Peyer's patch (tissue), 4 donors: ENCODE data around the gene ADGRG1. TPM values are rescaled to one million over a fixed set of nuclear protein-coding genes. Genes with fewer than 3 reads are reported as not detected.
A peak's percentile ranks its signal among the peaks of the same experiment; 100 is the strongest.

Source experiments
- DNase-seq, 3 donors: peaks; one replicate each; pipeline ENCODE4 v3.0.0-alpha.2; 2017 to 2019
- H3K27ac ChIP-seq, 4 donors: fragments of 200-600 bp; sonication (generic); one replicate each; pipeline ENCODE4 v1.5.1; 2016 to 2019
- H3K27me3 ChIP-seq, 2 donors: fragments of 200-600 bp; sonication (generic); one replicate each; pipeline ENCODE4 v1.5.1; 2019
- H3K36me3 ChIP-seq, 3 donors: fragments of 200-600 bp; sonication (generic); one replicate each; pipeline ENCODE4 v1.5.1; 2016 to 2019
- H3K4me1 ChIP-seq, 4 donors: fragments of 200-600 bp; sonication (generic); one replicate each; pipeline ENCODE4 v1.5.1; 2016 to 2019
- H3K4me3 ChIP-seq, 4 donors: fragments of 200-600 bp; sonication (generic); 1 replicate in 3 of 4; 2 replicates in 1 of 4; pipeline ENCODE4 v1.5.1; 2016 to 2019; ENCODE audit warnings: mild to moderate bottlenecking in 1 of 4
- H3K9me3 ChIP-seq, 4 donors: fragments of 200-600 bp; sonication (generic); one replicate each; pipeline ENCODE4 v1.5.1; 2016 to 2019; ENCODE audit warnings: mild to moderate bottlenecking in 1 of 4
- POLR2A ChIP-seq, 2 donors: fragments of 450-650 bp; IDR thresholded peaks; one replicate each; pipeline ENCODE4 v1.5.1; 2017; ENCODE audit warnings: antibody characterized with exemption in 2 of 2, mild to moderate bottlenecking in 2 of 2, moderate library complexity in 2 of 2
- total RNA-seq, 4 donors: library from RNA; depleted of rRNA; stranded (reverse); fragments of >200 nt; gene quantifications; one replicate each; pipeline ENCODE4 v1.1.0, GENCODE V29; 2016
- TF ChIP-seq, protein P1 (sequence below), 6 experiments: fragments of 450-650 bp in 4 of 6; fragments of 200-600 bp in 2 of 6; sonication (generic) in 1 of 6; IDR thresholded peaks; one replicate each; pipeline ENCODE4 v1.5.1; 2017 to 2019; ENCODE audit warnings: antibody characterized with exemption in 6 of 6, mild to moderate bottlenecking in 3 of 6, moderate library complexity in 1 of 6

ADGRG1 gene
- total RNA-seq, 4 donors from 2014 or later = 12.8 to 50.3 (median 34.7) TPM

- Histone ChIP-seq H3K27ac (peak overlapping the region in 2 of 4 donors; percentile 54 to 59), H3K4me1 (peaks cover 0 to 5% (median 3%) of the 10 kb centered on the region in 4 donors)
Measured at GRCh38 chr16:57646388-57647039, 18.1 kb downstream of the ADGRG1 start.

GRCh38 chr16:57647136-57647875 is 18.9 kb downstream of the ADGRG1 start:
- peaks cover 0 to 5% (median 3%) of the 10 kb centered on the region in 4 donors for H3K4me1 ChIP-seq
- peak overlapping the region in 3 of 4 donors; percentile 42 to 59 (median 54) for H3K27ac ChIP-seq
- no peak for DNase-seq
- H3K9me3 ChIP-seq = no peaks in the 10 kb centered on the region
- no peaks in the 10 kb centered on the region for H3K27me3 ChIP-seq
- no peak overlapping the region for H3K4me3 ChIP-seq
- TF ChIP-seq POLR2A (IDR thresholded peaks at IDR 0.05) = no peak
- TF ChIP-seq, protein P1, sequence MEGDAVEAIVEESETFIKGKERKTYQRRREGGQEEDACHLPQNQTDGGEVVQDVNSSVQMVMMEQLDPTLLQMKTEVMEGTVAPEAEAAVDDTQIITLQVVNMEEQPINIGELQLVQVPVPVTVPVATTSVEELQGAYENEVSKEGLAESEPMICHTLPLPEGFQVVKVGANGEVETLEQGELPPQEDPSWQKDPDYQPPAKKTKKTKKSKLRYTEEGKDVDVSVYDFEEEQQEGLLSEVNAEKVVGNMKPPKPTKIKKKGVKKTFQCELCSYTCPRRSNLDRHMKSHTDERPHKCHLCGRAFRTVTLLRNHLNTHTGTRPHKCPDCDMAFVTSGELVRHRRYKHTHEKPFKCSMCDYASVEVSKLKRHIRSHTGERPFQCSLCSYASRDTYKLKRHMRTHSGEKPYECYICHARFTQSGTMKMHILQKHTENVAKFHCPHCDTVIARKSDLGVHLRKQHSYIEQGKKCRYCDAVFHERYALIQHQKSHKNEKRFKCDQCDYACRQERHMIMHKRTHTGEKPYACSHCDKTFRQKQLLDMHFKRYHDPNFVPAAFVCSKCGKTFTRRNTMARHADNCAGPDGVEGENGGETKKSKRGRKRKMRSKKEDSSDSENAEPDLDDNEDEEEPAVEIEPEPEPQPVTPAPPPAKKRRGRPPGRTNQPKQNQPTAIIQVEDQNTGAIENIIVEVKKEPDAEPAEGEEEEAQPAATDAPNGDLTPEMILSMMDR (IDR thresholded peaks at IDR 0.05) = no peak
- peaks cover 0 to 4% (median 0%) of the 10 kb centered on the region in 3 donors for H3K36me3 ChIP-seq

More at GRCh38 chr16:57646388-57647039, 18.1 kb downstream of the ADGRG1 start:
- no peaks in the 10 kb centered on the region for H3K9me3 ChIP-seq
- DNase-seq = no peak
- no peak overlapping the region for H3K4me3 ChIP-seq
- no peak for TF ChIP-seq POLR2A (IDR thresholded peaks at IDR 0.05)
- TF ChIP-seq, protein P1 (IDR thresholded peaks at IDR 0.05) = no peak
- H3K27me3 ChIP-seq = no peaks in the 10 kb centered on the region
- peaks cover 0 to 3% (median 0%) of the 10 kb centered on the region in 3 donors for H3K36me3 ChIP-seq

DNA sequence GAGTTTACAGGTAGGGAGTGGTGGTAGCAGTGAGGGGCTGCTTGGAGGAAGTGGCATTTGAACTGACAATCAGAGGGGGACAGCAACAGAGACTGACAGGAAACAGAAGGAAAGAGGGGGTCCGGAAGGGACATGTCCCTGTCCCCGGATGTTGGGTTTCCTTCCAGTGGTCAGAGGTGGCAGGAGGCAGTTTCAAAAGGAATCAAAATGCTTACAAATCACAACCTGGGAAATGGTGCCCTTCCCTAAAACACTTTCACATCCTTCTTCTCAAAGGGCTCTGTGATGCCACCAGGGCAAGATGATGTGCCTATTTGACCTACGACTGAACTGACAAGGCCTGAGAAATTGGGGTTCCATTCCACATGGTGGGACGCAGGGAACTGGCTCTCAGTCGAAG is 19.7 kb downstream of the ADGRG1 start:
- Histone ChIP-seq H3K4me1 (peaks cover 0 to 4% (median 3%) of the 10 kb centered on the region in 4 donors), H3K27me3 (no peaks in the 10 kb centered on the region), H3K9me3 (no peaks in the 10 kb centered on the region), H3K4me3 (no peak overlapping the region), H3K27ac (peak overlapping the region in 3 of 4 donors; percentile 15 to 59 (median 42)), H3K36me3 (peaks cover 0 to 9% (median 0%) of the 10 kb centered on the region in 3 donors)
- no peak for TF ChIP-seq POLR2A (IDR thresholded peaks at IDR 0.05)
- TF ChIP-seq, protein P1 (IDR thresholded peaks at IDR 0.05) = no peak
- DNase-seq = no peak

DNA sequence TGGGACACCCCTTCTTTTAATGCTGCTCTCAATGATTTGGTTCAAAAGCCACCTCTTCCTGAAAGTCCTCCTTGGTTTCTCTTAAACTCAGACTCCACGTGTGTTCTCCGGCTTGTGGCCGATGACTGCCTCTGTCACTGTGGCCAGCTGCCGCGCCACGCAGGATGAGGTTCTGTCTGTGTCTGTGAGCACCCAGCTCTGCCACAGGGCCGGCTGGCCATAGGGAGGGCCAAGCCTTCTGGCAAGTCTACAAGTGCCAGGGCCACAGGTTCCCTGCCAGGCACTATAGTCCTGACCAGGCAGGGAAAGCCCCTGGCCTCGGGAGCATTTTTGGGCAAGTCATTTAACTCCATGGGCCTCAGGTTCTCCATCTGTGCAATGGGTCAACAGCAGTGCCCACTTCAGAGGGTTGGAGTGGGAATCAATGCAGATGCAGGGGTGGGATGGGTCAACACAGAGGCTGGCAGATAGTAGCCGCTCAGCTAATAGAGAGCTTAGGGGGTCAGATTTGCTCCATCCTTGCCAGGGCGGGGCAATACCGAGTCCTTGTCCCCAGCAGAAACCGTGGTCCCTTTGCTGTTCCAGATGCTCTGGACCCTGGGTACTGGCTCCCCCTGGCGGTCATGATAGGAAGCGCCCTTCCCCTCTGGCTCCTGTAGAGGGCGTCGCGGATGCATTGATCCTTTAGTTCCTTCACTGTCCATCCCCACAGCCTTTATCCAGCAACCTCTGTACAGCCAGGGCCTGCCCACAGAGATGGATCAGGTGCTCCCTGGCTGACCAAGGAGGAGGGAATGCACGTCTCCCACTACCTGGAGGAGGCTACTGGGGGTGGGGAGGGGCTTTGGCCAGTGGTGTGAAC is 20.4 kb downstream of the ADGRG1 start:
- peaks cover 0 to 3% (median 1%) of the 10 kb centered on the region in 4 donors for H3K4me1 ChIP-seq
- no peak overlapping the region for H3K4me3 ChIP-seq
- no peaks in the 10 kb centered on the region for H3K9me3 ChIP-seq
- no peaks in the 10 kb centered on the region for H3K27me3 ChIP-seq
- TF ChIP-seq, protein P1 (IDR thresholded peaks at IDR 0.05) = peak; percentile 98 to 100 (median 100)
- peak in 1 of 2 donors; percentile 19 for TF ChIP-seq POLR2A (IDR thresholded peaks at IDR 0.05)
- peak overlapping the region in 3 of 4 donors; percentile 15 to 59 (median 42) for H3K27ac ChIP-seq
- DNase-seq = peak; percentile 69 to 92 (median 87)
- peaks cover 0 to 9% (median 0%) of the 10 kb centered on the region in 3 donors for H3K36me3 ChIP-seq

- Histone ChIP-seq H3K27me3 (no peaks in the 10 kb centered on the region), H3K9me3 (no peaks in the 10 kb centered on the region), H3K27ac (no peak overlapping the region), H3K4me1 (peaks cover 0 to 3% (median 1%) of the 10 kb centered on the region in 4 donors), H3K36me3 (peaks cover 0 to 9% (median 0%) of the 10 kb centered on the region in 3 donors), H3K4me3 (no peak overlapping the region)
- no peak for DNase-seq
- TF ChIP-seq POLR2A (IDR thresholded peaks at IDR 0.05) = no peak
- TF ChIP-seq, protein P1 (IDR thresholded peaks at IDR 0.05) = no peak
Measured at GRCh38 chr16:57649443-57649751, 21.0 kb downstream of the ADGRG1 start.
